GM18868 (cell line): ENCODE measurements around the gene VPS13D.

Source experiments
- ATAC-seq: cut with Tn5 transposase; IDR thresholded peaks from one replicate; pipeline ENCODE4 v1.9.1; 2021; ENCODE audit warnings: mild to moderate bottlenecking, moderate library complexity; ENCODE audit not compliant: unreplicated experiment

Gene VPS13D

DNA sequence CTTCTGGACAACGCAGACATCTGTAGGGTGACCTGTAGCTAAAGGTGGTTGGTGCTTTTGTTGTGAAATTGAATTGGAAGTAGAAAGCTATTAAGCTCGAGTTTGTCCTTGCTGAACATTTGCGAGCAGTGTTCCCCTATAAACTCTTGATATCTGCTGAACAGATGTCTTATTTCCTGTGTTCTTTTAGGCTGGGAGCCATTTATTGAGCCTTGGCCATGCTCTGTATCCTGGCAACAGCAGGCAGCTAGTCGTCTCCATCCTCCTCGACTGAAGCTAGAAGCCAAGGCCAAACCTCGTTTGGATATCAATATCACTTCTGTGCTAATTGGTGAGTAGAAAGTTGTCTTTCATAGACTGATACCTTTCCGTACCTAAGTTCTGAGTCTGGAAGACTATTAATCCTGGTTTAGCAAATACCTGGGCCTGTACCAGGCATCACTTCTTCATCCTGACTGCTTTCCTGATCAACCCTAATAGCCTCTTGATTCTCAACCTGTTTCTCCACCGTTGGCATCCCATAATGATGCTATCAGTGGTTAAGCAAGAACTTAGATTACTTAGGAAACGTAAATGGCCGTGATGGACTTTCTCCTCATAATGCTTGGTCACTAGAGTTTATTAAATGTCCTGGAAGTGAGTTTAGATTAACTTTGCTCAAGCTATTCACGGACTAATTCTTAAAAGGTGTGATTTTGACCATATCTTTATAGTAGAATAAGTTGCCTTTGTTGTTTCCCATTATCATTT is 103.4 kb downstream of the VPS13D start:
- no peak for ATAC-seq

DNA sequence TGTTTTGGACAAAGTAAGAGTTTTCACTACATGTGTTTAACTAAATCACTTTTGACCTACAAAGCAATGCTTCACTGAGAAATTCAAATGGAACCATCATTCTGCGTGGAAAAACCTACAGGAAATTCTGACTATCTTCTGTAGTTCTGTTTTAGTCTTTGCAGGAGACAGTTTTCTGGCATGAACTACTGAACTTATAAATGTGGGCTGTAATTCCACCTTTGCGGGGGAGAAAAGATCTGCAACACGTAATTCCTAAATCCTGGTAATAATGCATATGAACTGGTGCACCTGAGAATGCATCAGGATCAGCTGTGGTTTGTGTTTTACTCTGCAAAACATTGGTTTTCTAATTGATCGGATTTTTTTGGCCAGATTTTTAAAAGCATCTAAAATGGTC is 106.0 kb downstream of the VPS13D start:
- ATAC-seq, result no peak

DNA sequence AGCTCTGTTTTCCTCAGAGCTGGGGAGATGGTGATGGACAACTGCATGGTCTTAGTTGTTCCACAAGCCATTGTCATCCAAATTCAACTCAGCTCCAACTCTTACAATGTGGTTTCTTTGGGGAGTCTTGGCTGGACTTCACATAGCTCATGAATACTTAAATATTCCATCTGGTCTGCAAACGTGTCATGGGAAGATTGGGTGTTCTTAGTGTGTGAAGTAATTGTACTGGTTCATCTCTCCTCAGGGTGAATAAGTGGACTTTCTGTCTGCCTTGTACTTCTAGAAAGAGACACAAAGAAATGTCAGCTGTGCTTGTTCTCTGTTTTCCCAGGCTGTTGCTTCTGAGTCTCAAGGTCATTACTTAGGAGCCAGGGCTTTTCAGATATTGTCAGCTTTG is 106.6 kb downstream of the VPS13D start:
- no peak for ATAC-seq

DNA sequence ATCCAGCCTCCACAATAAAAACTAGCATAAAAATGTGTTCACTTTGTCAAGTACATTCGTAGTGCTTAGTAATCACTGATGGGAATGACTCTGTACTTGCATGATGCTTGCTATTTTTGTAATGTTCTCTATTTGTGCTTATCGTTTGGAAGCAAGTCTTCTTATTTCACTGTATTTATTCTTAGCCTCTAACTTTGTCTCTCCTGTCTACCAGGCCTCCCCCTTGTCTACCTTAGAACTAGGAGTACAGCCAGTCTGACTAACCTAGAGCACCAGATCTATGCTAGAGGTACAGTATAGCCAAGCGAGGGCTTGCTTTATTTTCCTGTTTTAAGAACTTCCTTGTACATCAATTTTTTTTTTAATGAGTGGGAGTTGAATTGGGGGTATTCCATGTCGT is 108.2 kb downstream of the VPS13D start:
- no peak for ATAC-seq

DNA sequence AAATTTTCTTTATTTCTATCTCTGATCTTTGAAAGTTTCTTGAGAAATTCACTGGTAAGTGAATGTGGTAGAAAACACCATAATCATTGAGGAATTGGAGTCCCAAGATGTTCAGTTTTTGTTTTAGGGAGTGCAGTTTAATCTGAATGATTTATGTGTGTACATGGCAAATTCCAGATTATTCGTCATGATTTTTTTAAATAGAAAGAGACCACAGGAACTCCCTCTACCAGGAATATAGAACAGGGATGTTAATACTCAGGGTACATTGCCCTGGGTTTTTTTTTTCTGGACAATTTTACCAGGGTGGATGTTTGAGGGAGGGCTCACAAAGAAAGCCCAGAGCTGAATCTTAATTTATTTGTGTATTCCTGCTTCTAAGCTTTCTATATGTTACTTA is 109.0 kb downstream of the VPS13D start:
- ATAC-seq, result no peak

DNA sequence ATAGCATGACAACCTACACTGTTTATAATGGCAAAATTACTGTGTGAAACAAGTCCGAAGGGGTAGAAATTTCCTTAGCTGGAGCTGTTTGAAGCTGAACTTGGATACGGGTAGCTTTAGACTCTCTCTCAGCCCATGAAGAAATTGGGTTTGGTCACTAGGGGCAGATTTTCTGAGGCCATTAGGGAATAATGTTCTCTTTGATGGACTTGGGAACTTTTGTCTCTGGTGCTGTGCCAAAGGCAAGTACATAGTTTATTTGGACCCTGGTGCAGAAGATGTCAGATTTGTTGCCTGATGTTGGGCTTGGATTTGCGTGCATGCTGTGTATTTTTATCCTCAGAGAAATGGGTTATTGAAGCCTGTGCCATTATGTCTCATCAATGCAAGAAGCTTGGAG is 109.6 kb downstream of the VPS13D start:
- ATAC-seq, result no peak

DNA sequence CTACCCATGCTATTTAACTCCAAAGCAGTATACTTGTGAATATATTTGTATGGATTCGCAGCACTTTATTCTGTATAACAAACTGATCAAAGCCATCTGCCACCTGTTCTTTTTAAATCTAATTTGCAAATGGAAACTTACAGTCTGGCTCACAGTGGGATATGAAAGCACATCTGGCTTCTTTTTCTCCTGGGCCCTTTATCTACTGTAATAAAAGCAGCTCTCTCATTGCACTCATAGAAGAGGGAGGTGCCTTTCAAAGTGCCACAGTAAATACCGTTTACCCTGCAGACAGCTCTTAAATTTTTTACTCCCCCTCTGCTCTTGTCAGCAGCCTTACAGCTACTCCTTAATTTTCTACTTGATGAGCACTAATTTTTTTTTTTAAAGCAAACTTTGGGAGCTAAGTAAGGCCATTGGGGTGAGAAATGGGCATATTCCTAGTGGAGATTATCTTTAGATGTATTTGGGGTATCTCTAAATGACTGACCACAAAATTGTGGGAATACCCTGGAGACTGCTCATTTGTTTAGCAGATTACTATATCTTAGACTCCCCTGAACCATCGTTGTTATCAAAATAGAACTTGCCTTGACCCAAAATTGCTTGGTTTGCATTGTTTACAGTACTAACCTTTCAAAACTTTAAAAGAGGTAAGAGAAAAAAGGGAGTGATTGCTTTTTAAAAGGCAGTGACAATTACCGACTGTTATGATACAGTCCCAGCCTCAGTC is 110.1 kb downstream of the VPS13D start:
- no peak for ATAC-seq

DNA sequence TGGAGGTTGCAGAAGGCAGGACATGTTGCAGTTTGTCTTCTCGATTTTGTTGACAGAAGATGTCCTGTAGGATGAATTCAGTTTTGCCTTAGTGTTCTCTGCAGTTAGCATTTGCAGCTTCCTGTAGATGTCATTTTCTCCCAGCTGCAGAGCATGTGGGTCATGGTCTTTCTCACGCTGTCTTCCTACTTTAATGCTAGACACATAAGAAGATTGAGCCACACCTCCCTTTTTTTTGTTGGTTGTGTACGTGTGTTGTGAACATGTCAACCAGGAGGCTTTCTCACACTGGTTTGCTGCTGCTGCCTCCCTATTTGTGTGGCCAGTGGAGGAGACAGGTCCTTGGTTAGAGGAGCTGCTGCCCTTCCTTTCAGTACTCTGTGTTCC is 110.7 kb downstream of the VPS13D start:
- no peak for ATAC-seq

DNA sequence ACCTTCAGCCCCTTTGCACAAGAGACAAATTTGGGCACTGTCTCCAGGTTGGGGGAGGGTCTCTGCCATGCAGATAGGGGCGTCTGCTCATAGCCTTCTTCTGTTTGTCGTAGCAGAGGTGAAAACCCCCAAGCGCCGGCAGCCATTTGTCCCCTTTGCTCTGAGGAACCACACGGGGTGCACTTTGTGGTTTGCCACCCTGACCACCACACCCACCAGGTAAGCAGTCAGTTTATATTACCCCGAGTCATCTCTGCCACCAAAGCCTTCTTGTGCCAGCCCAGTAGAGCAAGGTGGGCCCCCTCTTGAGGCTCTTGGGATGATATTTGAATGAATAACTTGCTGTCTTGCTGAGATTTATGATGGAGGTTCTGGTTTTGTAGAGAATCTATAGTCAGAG is 111.8 kb downstream of the VPS13D start:
- ATAC-seq, result no peak

DNA sequence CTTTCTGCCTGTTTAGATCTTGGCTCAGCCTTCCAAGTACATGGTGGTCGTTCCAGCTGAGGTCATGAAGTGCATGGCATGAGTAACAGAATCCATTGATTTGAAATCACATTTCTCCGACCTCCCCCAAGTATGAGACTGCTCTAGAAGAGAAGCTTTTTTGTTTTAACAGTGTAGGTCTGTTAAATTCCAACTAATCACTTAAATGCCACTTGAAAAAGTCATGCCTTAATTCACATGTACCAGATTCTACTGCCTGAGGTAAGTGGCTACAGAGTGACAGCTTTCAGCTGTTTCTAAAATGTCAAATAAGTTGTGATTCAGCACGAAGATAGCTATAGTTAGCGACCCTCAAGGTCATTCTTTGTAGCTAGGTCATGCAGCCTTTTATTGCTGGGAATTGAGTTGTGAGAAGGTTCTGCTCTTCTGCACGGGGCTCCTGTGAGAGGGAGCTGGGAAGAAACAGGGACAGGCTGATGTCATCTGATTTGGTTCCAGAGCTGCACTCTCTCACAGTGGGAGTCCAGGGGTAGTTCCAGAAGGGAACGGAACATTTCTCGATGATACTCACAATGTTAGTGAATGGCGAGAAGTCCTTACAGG is 112.7 kb downstream of the VPS13D start:
- ATAC-seq, result no peak

DNA sequence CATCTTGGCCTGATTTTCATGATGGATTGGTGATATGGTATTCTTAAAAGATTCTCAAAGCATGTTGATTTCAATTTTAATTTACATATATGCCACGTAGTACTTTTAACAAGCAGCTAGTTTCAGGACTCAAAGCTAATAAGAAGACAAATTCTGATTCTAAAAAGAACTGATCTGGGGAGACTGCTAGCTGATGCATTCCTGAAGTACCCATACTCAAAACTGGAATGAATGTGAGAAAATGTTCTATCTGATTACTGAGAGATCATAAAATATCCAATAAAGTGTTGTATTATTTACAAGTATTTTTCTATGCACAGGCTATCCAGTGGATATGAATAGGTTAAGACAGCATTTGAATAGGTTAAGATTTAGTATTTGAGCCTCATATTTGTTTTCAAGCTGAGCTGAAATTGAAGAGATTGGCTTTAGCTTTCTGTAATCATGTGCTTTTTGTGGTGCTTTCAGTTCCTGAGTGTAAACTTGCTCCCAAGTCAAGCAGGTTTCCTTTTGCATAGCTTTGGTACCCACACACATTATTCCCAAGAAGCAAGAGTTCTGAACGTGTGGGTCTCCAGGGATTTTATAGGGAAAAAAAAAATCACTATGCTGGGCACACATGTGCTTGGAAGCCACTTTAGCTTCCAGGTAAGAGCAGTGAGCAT is 114.1 kb downstream of the VPS13D start:
- ATAC-seq, result no peak

DNA sequence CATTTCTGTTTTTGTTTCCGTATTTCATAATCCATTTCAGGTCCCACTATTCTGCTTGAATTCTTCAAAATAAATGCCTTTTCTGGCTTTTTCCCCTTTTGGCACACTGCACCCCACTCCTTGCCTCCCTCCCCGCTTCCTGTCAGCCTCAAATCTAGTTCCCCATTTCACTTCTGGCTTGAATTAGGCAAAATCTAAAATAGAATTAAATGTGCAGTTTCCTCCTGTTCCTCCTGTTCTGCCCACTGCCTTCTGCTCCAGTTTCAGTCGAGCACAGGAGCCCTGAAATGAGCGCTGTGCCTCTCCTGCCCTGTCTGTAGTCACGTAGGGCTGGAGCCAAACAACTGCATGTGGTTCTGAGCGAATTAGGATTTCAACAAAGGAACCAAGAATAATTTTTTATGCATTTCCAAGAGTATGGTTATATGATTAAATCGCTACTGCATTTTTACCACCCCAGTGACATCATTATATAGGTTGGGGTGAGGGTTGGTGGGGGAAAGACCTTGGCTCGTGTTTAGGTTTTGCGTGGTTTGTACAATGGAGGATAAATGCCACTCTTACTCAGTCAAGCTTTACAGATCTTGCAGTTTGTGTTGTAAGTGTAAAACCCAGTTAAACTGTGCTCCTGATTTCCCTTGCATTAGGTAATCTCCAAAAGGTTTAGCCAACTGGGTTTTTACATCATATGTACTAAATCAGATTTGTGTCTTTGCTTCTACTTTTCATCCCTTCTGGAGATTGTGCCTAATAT is 114.9 kb downstream of the VPS13D start:
- ATAC-seq, result no peak

DNA sequence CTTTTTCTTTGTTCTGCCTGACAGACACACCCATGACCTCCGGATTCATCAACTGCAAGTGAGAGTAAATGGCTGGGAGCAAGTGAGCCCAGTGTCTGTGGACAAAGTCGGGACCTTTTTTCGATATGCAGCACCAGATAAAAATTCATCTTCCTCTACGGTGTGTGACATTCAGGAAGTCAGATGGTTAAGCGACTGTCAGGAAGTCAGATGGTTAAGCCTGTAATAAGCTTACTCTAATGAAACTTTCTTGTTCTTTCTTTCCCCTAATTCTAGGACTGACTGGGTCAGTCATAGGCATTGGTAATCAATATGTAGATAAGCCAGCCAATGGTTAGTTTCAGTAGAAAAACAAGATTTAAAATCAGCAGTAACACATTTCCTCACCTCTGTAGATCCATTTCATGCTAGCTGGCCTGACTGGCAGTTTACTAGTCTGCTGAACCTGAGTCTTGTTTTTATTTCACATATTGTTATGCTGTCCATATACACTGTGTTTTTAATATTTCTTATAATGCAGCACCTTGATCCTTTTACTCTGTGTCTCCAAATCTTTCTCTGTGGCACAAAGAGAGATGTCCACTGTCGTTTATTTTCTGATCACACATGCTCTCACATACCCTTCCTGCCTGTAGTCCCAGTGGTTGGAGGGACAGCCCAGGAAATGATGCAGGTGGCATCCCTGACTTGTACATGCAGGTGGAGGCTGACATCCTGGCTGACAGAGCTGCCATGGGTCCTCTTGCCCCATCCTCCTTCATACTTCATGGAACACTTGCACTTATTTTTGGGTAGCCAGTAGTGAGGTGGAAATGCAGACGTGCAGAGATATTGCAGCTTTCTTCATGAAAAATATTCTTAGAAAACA is 115.8 kb downstream of the VPS13D start:
- ATAC-seq, result no peak

DNA sequence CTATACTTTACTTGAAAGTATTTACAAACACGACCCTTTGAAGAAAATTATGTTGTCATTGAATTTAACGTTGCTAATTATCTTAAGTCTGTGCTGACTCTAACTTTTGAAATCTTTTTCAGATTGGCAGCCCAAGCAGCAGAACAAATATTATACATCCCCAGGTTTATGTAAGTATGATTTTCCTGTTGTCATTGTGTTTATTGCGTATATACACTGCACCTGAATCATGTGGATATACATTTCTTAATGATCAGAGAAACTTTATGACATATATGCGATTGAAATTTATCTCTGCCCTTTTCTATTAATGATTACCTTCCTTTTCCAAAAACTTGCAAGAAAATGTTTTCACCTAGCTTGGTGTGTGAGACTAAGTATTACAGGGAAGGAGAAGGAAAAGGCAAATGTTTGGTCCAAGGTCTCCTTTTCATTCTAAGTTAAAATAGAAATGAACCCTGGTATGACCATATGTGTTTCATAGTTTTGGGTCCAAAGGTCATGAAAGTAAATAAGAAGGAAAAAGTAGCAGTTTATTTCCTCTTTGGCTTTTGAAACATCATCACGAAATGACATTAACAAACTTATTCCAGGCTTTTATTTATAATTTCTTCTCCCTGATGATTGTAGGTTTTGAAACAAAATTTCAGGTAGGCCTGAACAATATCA is 116.8 kb downstream of the VPS13D start:
- ATAC-seq, result no peak

DNA sequence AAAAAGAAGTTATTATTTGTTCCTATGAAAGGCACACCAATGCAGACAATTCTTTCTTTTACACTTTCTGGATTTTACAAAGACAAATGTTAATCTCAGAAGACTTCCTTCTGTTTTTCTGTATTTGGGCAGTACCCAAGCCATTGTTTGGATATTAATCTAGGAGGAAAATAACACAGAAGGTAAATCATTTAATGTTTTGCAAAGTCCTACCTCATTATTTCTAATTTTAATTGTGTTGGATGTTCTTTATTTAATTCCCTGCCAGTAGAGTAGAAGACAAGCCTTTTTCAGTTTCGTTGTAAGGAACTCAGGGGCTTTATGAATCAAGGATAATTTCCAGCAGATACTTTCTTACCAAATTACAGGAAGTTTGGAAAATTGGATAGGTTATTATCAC is 118.3 kb downstream of the VPS13D start:
- ATAC-seq, result no peak

DNA sequence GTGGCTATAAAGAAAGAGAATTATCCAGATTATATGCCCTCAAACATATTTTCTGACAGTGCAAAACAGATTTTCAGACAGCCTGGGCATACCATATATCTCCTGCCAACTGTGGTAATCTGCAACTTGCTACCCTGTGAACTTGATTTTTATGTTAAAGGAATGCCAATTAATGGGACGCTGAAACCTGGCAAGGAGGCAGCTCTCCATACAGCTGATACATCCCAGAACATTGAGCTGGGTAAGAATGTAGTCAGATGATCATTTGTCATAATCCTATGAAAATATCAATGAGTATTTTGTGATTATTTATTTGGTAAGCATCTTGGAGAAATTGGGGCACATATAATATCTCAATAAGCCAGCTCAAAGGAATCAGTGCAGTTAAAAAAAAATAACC is 124.2 kb downstream of the VPS13D start:
- no peak for ATAC-seq

DNA sequence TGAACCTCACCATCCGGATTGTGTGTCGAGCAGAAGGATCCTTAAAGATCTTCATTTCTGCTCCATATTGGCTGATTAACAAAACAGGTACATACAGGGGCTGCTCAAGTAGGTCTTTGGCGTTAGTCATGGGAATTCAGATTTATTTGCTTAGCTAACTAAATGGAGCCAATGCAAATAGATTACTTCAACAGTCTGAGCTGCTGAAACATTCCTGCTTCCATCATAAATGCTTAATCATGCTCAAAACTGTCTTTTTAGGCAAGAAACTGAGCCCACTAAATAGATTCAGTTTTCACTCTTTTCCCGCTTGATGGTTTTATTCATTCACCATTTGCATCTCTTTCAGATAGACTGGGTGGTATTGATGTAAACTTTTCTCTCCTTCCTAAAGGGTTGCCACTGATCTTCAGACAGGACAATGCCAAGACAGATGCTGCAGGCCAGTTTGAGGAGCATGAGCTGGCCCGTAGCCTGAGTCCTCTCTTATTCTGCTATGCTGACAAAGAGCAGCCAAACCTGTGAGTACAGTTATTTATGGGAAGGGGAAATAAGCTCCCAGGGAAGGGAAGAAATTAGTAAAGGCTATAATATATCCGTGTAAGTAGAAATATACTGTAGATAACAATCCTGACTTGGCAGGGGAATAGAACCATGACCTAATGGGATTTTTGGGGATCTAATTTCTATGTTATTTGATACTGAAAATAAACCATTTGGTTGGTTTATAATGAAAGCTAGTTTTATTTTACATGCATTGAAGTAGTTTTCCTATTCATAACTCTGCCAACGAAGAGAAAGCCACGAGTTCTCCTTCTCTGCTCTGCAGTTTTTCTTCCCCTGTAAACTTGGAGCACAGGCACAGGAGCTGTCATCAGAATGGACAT is 126.4 kb downstream of the VPS13D start:
- no peak for ATAC-seq

DNA sequence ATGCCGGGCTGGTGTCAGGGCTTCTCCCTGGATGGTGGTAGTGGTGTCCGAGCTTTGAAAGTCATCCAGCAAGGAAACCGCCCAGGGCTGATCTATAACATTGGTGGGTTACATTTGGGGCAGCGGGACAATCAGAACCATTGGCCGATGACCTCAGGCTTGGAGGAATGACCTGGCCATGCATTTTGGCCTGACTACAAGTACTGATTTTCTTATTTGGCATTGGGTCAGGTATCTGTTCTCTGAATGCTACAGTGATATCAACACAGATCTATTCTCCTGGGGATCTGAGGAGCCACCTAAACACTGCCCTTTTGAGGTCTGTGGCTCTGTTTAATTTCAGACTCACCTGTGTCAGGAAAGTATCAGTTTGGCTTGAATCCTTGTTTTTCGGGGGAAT is 128.7 kb downstream of the VPS13D start:
- ATAC-seq, result no peak
